PFSK-1 (cell line): ENCODE results near the gene TMEM154.

ENCODE experiments used
- FOXP2 ChIP-seq: optimal IDR thresholded peaks from 2 replicates; pipeline ENCODE3; 2011; ENCODE audit warnings: borderline replicate concordance, control low read depth, inconsistent platforms; ENCODE audit not compliant: insufficient read depth; ENCODE audit errors: extremely low read length, extremely low read depth
- POLR2AphosphoS5 ChIP-seq: IDR thresholded peaks from 2 replicates; pipeline ENCODE4 v1.6.1; 2012; ENCODE audit warnings: low read depth, mild to moderate bottlenecking, control low read depth, low read length, moderate library complexity
- SIN3A ChIP-seq: IDR thresholded peaks from 2 replicates; pipeline ENCODE4 v1.6.1; 2012; ENCODE audit warnings: mild to moderate bottlenecking, low read length, moderate library complexity, borderline replicate concordance; ENCODE audit not compliant: insufficient read depth
- TAF1 ChIP-seq: IDR thresholded peaks from 2 replicates; pipeline ENCODE4 v1.6.1; 2012; ENCODE audit warnings: low read length, control low read depth, borderline replicate concordance; ENCODE audit not compliant: insufficient read depth
- TF ChIP-seq, protein P1 (sequence below), 2 experiments: IDR thresholded peaks; 2 replicates each; pipeline versions ENCODE4 v1.6.1 to v1.8.0; 2011 to 2012; ENCODE audit warnings: low read depth in 2 of 2, low read length in 2 of 2, control low read depth in 1 of 2, inconsistent platforms in 1 of 2, mild to moderate bottlenecking in 1 of 2, moderate library complexity in 1 of 2; ENCODE audit not compliant: insufficient read depth in 1 of 2

The TMEM154 gene

DNA sequence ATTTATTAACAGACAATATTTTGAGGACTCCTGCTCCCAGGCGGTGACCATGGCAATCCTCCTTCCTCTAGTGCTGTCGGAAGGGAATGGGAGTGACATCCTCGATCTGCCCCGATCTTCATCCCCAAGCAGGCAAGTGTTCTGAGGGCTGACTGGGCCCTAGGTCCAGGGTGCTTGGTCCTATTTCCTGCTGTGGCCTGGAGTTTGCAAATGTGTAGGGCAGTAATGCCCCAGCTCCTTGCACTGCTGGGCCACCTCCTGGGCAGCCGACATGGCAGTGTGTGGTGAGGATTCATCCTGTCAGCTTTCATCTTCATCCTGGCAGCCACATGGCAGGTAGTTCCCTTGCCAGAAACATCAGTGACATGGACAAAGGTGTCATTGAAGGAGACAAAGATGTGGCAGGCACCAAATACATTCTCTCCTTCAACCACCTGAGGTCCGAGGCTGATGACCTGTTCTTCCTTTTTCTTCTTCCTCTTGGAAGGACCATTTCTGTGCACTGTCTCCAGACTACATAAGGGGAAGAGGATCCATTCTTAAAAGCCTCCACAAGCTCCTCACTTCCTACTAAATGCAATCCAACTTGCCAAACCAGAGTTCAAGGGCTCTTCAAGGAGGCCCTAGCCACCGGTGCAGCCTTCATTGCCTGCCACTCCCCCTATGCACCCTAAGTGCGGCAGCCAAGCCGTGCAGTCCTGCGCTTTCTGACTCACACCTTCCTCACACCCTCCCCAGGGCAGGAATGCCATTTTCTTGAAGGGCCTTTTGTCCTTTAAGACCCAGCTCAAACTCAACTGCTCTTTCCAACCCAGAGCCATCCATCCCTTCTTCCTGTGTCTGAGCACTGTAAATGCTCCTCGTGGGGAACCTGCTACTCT lies 65.7 kb downstream of the TMEM154 start:
- TF ChIP-seq, protein P1, sequence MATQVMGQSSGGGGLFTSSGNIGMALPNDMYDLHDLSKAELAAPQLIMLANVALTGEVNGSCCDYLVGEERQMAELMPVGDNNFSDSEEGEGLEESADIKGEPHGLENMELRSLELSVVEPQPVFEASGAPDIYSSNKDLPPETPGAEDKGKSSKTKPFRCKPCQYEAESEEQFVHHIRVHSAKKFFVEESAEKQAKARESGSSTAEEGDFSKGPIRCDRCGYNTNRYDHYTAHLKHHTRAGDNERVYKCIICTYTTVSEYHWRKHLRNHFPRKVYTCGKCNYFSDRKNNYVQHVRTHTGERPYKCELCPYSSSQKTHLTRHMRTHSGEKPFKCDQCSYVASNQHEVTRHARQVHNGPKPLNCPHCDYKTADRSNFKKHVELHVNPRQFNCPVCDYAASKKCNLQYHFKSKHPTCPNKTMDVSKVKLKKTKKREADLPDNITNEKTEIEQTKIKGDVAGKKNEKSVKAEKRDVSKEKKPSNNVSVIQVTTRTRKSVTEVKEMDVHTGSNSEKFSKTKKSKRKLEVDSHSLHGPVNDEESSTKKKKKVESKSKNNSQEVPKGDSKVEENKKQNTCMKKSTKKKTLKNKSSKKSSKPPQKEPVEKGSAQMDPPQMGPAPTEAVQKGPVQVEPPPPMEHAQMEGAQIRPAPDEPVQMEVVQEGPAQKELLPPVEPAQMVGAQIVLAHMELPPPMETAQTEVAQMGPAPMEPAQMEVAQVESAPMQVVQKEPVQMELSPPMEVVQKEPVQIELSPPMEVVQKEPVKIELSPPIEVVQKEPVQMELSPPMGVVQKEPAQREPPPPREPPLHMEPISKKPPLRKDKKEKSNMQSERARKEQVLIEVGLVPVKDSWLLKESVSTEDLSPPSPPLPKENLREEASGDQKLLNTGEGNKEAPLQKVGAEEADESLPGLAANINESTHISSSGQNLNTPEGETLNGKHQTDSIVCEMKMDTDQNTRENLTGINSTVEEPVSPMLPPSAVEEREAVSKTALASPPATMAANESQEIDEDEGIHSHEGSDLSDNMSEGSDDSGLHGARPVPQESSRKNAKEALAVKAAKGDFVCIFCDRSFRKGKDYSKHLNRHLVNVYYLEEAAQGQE (IDR thresholded peaks at IDR 0.05; ENCODE audit: insufficient read depth in 1 of 2, low read depth in 2 of 2, low read length in 2 of 2): no peak
- TF ChIP-seq SIN3A (no peak), FOXP2 (no peak), TAF1 (no peak)

DNA sequence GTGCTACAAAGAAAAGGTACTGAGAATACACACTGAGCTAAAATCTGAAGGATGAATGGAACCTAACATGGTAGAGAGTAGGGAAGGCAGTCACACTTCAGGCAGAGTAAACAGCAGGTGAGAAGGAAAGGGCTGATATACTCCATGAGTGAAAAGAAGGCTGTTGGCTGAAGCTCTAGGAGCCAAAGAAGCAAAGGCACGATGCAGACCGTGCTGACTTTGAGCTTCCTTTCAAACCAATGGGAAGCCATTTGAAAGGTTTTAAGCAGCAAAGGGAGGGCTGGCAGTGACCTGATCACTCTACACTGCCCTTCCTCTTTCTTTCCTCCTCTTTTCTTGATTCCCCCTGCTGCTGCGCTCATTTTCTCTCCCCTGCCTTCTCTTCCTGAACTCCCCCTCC lies 66.4 kb downstream of the TMEM154 start:
- TF ChIP-seq TAF1 (no peak), SIN3A (no peak), POLR2AphosphoS5 (no peak), FOXP2 (no peak)
- TF ChIP-seq, protein P1 (IDR thresholded peaks at IDR 0.05; ENCODE audit: insufficient read depth in 1 of 2, low read depth in 2 of 2, low read length in 2 of 2): no peak

DNA sequence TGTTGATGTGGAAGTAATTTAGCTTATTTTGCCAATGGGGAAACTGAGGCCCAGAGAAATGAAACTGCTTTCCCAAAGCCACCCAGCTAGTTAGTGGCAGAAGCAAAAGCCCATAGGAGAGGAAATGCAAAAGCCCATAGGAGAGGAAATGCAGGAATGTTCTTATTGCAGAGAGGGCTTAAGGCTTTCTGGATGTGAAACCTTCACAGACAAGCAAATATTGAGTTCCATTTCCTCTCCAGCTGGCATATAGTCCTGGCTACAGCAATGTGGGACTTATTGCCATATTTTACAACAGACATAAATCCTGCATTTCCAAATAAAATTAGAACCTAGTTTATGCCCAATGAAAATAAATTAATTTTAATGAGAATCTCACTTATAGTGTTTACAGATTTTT lies 69.7 kb downstream of the TMEM154 start:
- TF ChIP-seq SIN3A (no peak), TAF1 (no peak), FOXP2 (no peak), POLR2AphosphoS5 (no peak)
- TF ChIP-seq, protein P1 (IDR thresholded peaks at IDR 0.05; ENCODE audit: insufficient read depth in 1 of 2, low read depth in 2 of 2, low read length in 2 of 2): no peak

DNA sequence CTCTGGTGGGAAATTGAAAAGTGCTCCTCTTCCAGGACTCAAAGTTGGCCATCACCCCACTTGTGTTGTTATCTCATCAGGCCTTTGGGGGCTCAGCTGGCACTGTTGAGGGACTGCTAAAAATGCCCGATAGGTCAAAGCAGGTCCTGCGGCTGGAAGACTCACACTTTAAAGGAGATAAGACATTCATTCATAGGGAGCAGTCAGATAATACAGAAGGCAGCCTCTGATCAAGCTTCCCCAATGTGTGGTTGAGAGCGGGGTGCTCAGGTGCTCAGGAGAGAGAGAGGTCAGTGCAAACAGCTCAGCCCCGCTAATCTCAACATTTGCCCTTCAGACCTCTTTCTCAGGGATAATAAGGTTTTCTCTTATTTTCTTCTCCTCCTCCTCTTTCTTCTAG lies 70.3 kb downstream of the TMEM154 start:
- TF ChIP-seq TAF1 (no peak), FOXP2 (no peak), POLR2AphosphoS5 (no peak), SIN3A (no peak)
- TF ChIP-seq, protein P1 (IDR thresholded peaks at IDR 0.05; ENCODE audit: insufficient read depth in 1 of 2, low read depth in 2 of 2, low read length in 2 of 2): no peak

DNA sequence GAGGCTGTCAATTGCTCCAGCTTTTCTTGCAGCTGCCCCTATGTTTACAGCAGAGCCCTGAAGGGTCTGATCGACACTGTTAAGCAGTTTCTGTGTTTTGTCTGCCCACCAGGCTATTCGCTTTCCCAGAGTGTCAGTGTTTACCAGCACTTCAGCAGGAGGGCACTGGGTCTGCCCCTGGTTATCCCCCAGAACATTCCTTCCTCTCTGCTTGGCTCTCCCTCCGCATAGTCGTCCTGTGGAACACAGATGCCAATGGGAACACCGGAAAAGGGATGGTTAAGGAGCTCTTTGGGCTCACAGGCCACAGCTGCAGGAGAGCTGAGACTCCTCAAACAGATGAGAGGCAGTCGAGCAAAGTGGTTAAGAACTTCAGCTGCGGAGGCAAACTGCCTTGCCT lies 72.6 kb downstream of the TMEM154 start:
- TF ChIP-seq POLR2AphosphoS5: no peak
- no peak for TF ChIP-seq TAF1
- no peak for TF ChIP-seq SIN3A
- TF ChIP-seq FOXP2: no peak
- TF ChIP-seq, protein P1 (IDR thresholded peaks at IDR 0.05; ENCODE audit: insufficient read depth in 1 of 2, low read depth in 2 of 2, low read length in 2 of 2): no peak
